Lower leg skin (tissue), 3 donors: Measurements from ENCODE around the gene NFATC2.

Experiments used
- CTCF ChIP-seq, 3 donors: fragments of 450-650 bp; IDR thresholded peaks; one replicate each; pipeline ENCODE4 v1.5.1; 2016; ENCODE audit warnings: antibody characterized with exemption in 3 of 3, mild to moderate bottlenecking in 3 of 3, moderate library complexity in 2 of 3
- POLR2A ChIP-seq, 2 donors: fragments of 450-650 bp; IDR thresholded peaks; one replicate each; pipeline ENCODE4 v1.6.1; 2016 to 2017; ENCODE audit warnings: antibody characterized with exemption in 2 of 2, mild to moderate bottlenecking in 1 of 2, moderate library complexity in 1 of 2

DNA sequence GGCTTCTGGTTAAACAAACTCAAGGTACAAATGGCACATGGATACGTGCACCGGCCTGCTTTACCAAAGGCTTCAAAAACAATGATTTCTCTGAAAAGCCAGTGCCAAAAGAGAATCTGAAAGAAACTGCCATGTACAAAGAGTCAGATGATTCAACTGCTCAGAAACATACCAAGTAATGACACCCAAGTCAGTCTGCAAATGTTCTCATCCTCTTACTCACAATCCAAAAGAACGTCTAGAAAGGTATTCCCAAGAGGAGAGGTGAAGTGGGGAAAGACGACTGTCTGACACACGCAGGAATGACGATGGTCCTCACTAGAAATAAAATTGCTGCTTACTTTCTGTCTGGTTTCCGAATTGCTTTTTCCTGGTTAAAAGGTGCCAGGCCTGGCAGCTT is 52.9 kb downstream of the NFATC2 start:
- TF ChIP-seq CTCF (IDR thresholded peaks at IDR 0.05) (no peak), POLR2A (IDR thresholded peaks at IDR 0.05) (no peak)
